DMS153 (cell line): ENCODE results near the gene HADHA.
"Not testable (repeated sequence)": the region's sequence is repeated elsewhere in the genome, so short reads cannot be mapped to it uniquely, and the experiment has no call there.

Source experiments
- DNase-seq: peaks from one replicate; lab custom pipeline; 2025; lab: John Stamatoyannopoulos, UW

The HADHA gene

DNA sequence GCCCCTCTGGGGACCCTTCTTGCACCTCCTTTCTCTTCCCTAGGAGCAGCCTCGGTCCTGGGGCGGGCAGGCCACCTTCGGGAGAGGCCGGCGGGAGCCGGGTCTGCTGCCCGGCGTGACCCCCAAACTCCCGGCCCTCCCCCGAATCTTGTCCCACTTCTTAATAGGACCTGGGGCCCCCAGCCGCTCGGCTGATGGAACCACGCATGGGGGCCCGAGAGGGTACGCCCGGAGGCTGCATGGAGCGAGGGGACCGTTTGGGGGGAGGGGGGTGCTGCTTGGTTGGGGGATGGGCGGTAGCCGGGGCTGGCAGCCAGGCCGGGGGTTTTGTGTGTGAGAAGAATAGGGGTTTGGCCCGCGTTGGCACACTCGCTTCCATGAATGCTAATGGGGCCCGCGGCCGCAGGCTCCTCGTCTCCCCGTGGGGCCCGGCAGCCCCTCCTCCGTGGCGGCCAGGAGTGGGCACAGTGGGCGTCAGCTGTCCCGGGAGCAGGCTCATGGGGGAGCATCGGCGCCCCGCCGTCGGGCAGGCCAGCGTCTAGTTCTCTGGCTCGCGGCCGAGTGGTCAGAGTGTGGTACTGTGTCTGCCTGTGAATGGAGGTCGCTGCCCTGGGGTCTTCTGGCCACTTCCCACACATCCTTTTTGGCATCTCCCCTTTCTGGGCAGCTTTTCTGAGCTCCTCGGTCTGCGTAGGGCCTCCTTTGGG lies 70.5 kb downstream of the HADHA start:
- DNase-seq, result no peak

- no peak for DNase-seq
Measured at GRCh38 chr2:26172871-26173775, 71.3 kb downstream of the HADHA start, which contains the start of gene GAREM2. TSS of gene GAREM2 (plus strand) at chr2:26173088. CDS start at chr2:26173221, 133 bp downstream.

- no peak for DNase-seq
Measured at GRCh38 chr2:26172189-26172870, 72.1 kb downstream of the HADHA start.

GRCh38 chr2:26170795-26171194 lies 73.6 kb downstream of the HADHA start:
- no peak for DNase-seq

GRCh38 chr2:26169681-26170414 lies 74.6 kb downstream of the HADHA start:
- DNase-seq, result no peak

- DNase-seq, result no peak
Measured at GRCh38 chr2:26169226-26169625, 75.2 kb downstream of the HADHA start.

- DNase-seq, result no peak
Measured at GRCh38 chr2:26168785-26169184, 75.6 kb downstream of the HADHA start.

GRCh38 chr2:26166541-26166940 lies 77.9 kb downstream of the HADHA start:
- not testable (repeated sequence) for DNase-seq

DNA sequence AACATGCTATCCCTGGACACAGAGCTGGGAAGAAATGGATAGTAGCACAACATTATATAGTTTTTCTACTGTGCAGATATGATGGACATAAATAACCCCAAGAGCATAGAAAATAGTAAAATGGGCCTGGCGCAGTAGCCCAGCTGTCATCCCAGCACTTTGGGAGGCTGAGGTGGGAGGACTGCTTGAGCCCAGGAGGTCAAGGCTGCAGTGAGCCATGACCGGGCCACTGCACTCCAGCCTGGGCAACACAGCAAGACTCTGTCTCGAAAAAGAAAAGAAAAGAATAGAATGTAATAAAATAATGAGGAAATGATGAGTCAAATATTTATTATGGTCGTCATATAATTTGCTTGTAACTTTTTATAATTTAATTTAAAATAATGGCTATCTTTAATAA lies 79.0 kb downstream of the HADHA start:
- DNase-seq, result no peak

DNA sequence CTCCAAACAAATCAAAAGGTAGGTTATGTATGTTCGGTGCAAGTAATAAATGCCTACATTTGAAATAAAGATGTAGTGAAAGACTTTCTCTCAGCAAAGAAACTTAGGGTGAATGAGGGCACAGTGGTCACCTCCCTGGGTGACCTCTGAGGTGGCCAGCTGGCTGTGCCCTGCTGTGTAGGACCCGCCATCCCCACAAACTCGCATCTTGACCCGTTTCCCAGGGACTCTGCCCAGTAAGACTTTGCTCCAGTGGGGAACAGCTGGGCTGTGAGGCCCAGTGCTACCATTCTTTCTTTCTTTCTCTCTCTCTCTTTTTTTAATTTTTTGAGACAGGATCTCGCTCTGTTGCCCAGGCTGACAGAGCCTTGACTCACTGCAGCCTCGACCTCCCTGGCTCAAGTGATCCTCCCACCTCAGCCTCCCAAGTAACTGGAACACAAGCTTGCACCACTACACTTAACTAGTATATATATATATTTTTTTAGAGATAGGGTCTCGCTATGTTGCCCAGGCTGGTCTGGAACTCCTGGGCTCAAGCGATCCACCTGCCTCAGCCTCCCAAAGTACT lies 79.7 kb downstream of the HADHA start:
- no peak for DNase-seq

GRCh38 chr2:26164231-26164630 lies 80.2 kb downstream of the HADHA start:
- no peak for DNase-seq

GRCh38 chr2:26162963-26163362 lies 81.5 kb downstream of the HADHA start:
- no peak for DNase-seq

DNA sequence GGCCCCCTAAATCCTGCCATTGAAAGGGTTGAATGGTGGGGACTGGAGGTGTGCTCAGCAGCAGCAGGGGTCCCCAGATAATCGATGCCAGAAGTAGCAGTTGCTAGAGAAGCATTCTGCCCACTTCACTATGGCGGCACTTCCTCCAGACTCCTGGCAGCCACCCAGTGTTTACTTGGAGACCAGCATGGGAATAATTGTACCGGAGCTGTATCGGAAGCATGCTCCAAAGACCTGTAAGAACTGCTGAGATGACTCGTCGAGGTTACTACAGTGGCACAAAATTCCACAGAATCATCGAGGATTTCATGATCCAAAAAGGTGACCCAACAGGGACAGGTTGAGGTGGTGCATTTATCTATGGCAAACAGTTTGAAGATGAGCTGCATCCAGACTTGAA lies 82.5 kb downstream of the HADHA start:
- DNase-seq, result no peak

DNA sequence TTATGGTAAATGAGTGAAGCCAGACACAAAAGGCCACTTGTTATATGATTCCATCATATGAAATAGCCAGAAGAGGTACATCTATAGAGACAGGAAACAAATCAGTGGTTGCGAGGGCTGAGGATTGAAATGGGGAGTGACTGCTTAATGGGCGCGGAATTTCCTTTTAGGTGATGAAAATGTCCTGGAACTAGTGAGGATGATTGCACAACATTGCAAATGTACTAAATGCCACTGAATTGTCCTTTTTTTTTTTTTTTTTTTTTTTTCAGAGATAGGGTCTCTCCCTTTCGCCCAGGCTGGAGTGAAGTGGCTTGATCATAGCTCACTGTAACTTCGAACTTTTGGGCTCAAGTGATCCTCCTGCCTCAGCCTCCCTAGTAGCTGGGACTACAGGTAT lies 86.9 kb downstream of the HADHA start:
- no peak for DNase-seq

GRCh38 chr2:26150243-26150642 lies 94.2 kb downstream of the HADHA start:
- DNase-seq, result no peak

DNA sequence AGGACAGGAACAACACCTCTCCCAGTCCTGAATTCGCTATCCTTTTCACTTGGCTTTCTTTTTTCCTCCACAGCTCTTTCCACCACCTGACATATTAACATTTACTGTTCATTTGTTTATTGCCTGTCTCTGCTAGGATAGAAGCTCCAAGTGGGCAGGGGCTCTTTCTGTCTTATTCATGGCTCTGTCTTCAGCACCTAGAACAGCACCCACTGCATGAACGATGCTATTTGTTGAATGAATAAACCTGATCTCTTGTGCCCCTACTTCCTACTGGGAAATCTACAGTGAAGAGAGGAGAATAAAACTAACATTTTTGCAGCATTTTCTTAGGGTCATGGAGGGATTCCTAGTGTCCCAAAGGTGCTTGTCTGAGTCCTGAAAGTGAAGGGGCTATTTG lies 95.9 kb downstream of the HADHA start:
- DNase-seq, result no peak

GRCh38 chr2:26144953-26145680 lies 99.3 kb downstream of the HADHA start:
- peak; percentile 51 for DNase-seq

DNA sequence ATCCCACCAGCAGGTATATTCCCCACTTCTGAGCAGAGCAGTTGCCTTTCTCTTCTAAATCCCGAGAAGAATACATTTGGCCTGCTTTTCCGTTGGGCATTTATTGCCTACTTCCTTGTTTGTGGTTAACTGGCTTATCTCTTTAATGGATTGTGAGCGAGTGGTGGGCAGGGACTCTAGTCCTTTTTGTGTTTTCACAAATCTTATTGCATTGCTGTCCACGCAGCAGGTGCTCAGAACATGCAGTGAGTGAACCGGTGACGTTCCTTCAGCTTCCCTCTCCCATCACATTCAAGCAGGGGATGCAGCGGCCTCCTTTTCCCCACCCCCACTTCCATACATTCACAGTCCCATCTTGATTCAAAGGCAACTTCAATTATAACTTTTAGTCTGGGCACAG lies 100.4 kb downstream of the HADHA start:
- peak; percentile 66 for DNase-seq

DNA sequence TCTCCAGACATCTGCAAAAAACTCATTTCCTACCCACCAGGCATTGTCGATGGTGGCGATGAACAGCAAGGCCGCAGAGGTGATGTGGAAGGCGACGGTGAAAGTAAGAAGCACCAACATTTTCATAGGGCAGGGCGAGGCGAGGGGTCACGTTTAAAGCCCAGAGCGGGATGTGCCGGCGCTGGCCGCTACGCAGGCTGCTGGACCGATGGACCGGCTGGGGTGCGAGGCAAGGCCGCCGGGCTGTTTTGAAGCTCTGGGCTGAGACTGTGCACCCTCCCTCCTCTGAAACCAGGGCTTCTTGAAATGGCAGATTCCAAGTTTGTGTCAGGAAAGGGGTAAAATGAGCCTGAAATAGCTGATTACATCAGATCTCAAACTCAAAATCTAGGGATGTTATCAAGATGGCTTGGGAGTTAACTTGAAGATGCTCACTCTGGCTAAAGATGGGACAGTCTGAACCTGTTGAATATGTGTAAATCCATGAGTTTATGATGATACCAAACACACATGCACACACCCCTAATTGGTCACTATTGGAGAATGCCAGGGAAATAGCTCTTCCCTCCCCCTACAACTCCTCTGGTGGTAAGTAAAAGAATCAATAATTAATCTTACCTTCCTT lies 103.2 kb downstream of the HADHA start:
- DNase-seq, result no peak
